Measurements from ENCODE around the gene PPP1R13B.
"Not testable (repeated sequence)": the region's sequence is repeated elsewhere in the genome, so short reads cannot be mapped to it uniquely, and the experiment has no call there.

The PPP1R13B gene

GRCh38 chr14:103698380-103699260, 148.8 kb downstream of the PPP1R13B start:
- FAIRE-seq (no peak), DNase-seq (ENCODE audit: insufficient read length, low spot score) (no peak)
- no peak for TF ChIP-seq POLR2A (IDR thresholded peaks at IDR 0.05; ENCODE audit: low read depth, low read length)

DNA sequence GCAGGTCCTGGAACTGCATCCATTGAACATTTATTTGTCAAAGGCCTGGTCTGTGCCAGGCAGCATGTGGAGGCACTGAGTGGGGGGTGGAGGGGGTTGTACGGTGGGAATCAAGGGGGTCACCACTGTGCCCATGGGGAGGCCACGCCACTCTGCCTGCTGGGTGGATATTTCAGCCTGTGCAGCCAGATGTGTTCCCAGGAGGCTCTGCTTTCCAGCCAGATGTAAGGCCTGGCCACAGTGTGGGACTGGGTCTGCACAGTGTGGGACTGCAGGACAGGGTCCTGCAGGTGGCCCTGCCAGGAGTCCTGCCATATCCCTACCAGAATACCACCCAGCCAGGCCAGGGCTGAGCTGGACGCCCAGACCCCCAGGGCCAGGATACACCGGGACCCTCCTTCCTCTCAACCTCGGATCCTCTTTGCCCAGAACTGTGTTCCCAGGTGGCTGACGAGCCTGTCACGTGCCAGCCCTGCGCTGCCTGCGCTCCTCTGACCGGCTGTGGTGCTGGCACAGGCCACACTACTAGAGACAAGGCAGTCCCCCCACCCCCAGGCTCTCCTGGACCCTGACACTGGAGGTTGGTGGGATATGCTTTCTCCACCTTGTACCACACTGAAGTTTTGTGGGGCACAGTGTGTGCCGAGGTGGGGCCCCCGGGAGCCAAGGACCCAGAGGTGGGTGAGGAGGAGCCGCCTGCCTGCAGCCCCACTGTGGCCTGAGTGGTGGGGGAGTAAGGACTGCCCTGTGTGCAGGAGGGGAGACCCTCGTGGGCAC, 149.6 kb downstream of the PPP1R13B start:
- no peak for FAIRE-seq
- no peak for DNase-seq (ENCODE audit: insufficient read length, low spot score)
- no peak for TF ChIP-seq POLR2A (IDR thresholded peaks at IDR 0.05; ENCODE audit: low read depth, low read length)

- DNase-seq (ENCODE audit: insufficient read length, low spot score) (no peak), FAIRE-seq (no peak)
- TF ChIP-seq POLR2A (IDR thresholded peaks at IDR 0.05; ENCODE audit: low read depth, low read length) = no peak
These were observed 150.2 kb downstream of the PPP1R13B start for GRCh38 chr14:103697206-103697602.

DNA sequence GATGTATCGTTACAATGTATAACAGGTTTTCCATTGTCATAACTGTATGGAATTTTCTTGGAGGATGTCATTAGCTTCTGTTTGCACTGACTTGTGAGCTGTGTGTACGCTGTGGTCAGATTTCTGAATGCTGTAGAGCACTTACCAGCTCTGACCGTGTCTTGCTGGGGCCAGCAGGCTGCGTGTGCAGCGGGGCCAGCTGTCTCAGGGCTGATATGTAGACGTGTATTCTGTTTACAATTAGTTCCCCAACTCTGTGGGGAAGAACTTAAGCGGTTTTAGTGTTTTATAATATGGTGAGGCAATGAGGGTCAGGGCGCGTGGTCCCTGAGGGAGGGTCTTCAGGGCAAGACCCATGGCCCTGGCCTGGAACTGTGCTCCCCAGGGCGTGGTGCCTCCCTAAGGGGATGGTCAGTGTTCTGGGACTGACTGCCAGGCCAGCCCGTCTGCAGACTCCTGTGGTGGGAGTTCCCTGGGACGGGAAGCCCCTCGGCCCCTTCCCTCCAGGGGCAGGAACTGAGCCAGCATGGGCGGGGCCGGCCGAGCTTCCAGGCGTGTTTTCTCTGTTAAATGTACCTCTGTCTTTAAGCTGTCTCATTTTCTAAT, 150.8 kb downstream of the PPP1R13B start:
- no peak for TF ChIP-seq POLR2A (IDR thresholded peaks at IDR 0.05; ENCODE audit: low read depth, low read length)
- FAIRE-seq (no peak), DNase-seq (ENCODE audit: insufficient read length, low spot score) (no peak)

DNA sequence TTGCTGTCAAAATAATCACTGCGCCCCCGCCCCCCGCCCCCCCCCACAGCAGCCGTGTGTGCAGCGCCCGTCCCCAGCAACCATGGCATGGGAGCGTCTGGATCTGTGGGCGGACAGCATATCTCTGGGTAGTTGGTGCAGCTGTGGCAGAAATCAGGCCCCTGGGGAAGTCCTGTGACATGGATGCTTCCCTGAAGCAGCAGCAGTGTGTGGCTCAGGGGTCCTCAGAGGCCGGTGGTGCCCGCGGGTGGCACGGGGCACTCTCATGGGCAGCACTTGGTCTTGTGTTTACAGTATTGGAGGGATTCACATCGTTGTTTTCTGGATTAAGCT, 151.3 kb downstream of the PPP1R13B start:
- DNase-seq (ENCODE audit: insufficient read length, low spot score) (no peak), FAIRE-seq (no peak)
- no peak for TF ChIP-seq POLR2A (IDR thresholded peaks at IDR 0.05; ENCODE audit: low read depth, low read length)

DNA sequence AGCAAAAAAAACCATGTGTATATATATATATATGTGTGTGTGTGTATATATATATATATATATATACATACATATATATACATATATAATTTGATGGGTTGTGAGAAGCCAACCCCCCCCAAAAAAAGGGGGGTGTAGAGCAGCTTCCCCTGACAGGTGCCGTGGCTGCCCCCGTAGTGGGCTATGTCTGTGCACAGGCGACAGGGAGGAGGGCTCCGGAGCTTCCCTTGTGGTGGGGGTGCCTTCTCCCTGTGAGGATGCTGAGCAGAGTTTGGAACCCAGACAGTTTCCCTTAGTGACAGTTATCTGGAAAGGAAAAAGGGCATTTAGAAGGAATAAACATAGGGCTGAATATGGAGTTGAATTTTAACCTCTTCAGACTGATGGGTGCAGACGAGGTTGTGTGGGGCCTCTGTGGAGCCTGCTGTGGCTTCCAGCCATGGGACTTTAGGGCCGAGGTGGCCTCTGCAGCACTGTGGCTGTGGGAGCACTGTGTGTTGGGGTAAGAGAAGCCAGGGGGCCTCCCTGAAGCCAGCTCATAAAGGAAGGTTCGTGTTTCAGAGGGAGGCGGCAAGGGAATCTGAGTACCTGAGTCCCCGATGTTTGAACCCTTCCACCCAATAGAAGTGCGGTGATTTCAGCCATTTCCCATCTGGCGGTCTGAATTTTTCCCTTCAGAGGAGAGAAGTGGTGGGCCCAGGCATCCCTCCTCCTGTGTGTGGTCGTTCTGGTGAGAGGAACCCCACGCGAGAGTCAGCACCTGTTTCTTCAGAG, 151.9 kb downstream of the PPP1R13B start:
- no peak for TF ChIP-seq POLR2A (IDR thresholded peaks at IDR 0.05; ENCODE audit: low read depth, low read length)
- no peak for DNase-seq (ENCODE audit: insufficient read length, low spot score)
- no peak for FAIRE-seq

DNA sequence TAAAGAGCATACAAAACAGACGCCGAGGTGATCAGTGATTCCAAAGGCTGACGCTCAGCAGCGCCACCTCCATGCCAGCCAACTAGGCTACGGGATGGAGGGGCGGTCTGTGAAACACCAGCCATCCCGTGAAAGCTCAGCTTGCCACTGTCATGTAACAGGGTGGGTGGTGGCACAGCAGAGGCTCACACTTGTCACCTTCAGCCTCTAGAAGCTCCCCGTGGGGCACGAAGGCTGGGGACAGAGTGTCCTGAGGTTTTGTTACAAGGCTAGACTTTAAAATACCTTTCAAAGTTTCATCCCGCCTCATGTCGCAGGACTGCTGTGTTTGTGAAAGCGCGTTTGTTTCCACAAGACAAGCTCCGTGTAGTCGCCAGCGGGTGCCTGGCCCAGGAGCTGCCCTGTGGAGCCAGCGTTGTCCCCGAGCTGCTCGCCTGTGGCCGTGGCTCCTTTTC, 152.8 kb downstream of the PPP1R13B start:
- DNase-seq (ENCODE audit: insufficient read length, low spot score) (no peak), FAIRE-seq (no peak)
- no peak for TF ChIP-seq POLR2A (IDR thresholded peaks at IDR 0.05; ENCODE audit: low read depth, low read length)

GRCh38 chr14:103693515-103693914, 153.9 kb downstream of the PPP1R13B start:
- TF ChIP-seq POLR2A (IDR thresholded peaks at IDR 0.05; ENCODE audit: low read depth, low read length) = no peak
- no peak for FAIRE-seq
- no peak for DNase-seq (ENCODE audit: insufficient read length, low spot score)

DNA sequence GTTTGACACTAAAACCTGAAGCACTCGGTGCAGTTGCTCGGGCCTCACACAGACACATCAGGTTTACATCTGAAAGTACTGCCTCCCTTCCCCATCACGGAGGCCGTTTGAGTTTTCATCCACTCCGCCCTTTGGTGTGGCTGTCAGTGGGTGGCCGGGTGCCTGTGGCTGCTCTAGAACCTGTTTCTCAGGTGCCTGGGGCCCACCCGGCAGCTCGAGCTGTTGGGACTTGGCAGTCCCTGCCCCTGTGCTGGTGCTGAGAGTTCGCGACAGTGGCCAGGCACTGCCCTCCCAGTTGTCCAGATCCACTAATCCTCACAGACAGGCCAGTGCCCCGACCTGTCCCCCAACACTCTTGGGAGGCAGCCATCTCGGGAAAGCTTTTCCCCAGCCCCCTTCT, 154.5 kb downstream of the PPP1R13B start:
- DNase-seq (ENCODE audit: insufficient read length, low spot score) = no peak
- FAIRE-seq = no peak
- no peak for TF ChIP-seq POLR2A (IDR thresholded peaks at IDR 0.05; ENCODE audit: low read depth, low read length)

DNA sequence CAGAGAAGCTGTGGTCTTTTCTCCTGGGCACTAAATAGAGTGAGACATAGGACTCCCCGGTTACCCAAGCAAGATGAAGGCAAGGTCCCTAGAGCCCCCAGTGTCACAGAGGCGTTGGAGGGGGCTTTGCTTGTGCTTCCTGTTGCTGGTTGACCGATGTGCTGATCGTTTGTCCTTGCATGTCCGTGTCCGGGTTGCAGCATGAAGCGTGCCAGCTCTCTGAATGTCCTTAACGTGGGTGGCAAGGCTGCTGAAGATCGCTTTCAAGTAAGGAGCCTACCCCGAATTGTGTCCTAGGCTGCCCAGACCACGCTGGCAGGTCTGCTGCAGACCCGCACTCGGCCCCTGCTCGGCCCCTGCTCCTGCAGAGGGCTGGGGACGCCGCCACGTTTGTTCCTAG, 155.2 kb downstream of the PPP1R13B start:
- FAIRE-seq (no peak), DNase-seq (ENCODE audit: insufficient read length, low spot score) (no peak)
- no peak for TF ChIP-seq POLR2A (IDR thresholded peaks at IDR 0.05; ENCODE audit: low read depth, low read length)

DNA sequence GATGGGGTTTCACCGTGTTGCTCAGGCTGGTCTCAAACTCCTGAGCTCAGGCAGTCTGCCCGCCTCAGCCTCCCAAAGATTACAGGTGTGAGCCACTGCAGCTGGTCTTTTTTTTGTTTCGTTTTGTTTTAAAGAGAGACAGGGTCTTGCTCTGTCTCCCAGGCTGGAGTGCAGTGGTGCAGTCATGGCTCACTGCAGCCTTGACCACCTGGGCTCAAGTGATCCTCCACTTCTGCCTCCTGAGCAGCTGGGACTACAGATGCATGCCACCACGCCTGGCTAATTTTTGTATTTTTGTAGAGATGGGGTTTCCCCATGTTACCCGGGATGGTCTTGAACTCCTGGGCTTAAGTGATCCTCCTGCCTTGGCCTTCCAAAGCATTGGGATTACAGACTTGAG, 155.7 kb downstream of the PPP1R13B start:
- DNase-seq (ENCODE audit: insufficient read length, low spot score); FAIRE-seq: not testable (repeated sequence)

- no peak for TF ChIP-seq POLR2A (IDR thresholded peaks at IDR 0.05; ENCODE audit: low read depth, low read length)
- no peak for FAIRE-seq
- no peak for DNase-seq (ENCODE audit: insufficient read length, low spot score)
These were observed 157.0 kb downstream of the PPP1R13B start for GRCh38 chr14:103690332-103690731.

- no peak for TF ChIP-seq POLR2A (IDR thresholded peaks at IDR 0.05; ENCODE audit: low read depth, low read length)
- DNase-seq (ENCODE audit: insufficient read length, low spot score) = no peak
- FAIRE-seq = peak; percentile 55
These were observed 158.2 kb downstream of the PPP1R13B start for GRCh38 chr14:103688906-103689902.
